Activated CD4-positive, CD25-positive, alpha-beta regulatory T cell treated with anti-CD3 and anti-CD28 coated beads, Interleukin-2, amount 50 U/mL, for 24 hours (primary cell): Measurements from ENCODE around the gene TXNDC17.
"Not testable (repeated sequence)": the region's sequence is repeated elsewhere in the genome, so short reads cannot be mapped to it uniquely, and the experiment has no call there.

Source experiments
- ATAC-seq, 2 donors: fragments of 150-1000 bp; cut with Tn5 transposase; one replicate each; pipeline ENCODE4 v1.10.0; 2021; ENCODE audit warnings: mild to moderate bottlenecking in 1 of 2, moderate library complexity in 1 of 2

The TXNDC17 gene

DNA sequence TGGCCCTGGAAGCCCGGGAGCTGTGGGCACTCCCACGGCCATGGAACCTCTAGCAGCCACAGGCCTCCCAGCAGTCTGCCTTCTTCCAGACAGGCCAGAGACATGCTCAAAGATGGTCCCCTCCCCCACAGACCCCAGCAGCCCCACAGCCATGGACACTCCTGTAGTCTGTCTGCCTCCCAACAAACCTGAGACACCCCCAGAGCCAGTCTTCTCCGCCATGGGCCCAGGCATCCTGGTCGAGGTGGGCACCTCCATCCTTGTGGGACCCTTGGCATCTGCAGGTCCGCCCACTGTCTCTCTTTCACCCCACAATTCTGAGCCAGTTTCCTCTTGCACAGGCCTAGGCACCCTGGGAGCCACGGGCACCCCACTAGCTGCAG, 3.4 kb upstream of the TXNDC17 start:
- no peak for ATAC-seq

DNA sequence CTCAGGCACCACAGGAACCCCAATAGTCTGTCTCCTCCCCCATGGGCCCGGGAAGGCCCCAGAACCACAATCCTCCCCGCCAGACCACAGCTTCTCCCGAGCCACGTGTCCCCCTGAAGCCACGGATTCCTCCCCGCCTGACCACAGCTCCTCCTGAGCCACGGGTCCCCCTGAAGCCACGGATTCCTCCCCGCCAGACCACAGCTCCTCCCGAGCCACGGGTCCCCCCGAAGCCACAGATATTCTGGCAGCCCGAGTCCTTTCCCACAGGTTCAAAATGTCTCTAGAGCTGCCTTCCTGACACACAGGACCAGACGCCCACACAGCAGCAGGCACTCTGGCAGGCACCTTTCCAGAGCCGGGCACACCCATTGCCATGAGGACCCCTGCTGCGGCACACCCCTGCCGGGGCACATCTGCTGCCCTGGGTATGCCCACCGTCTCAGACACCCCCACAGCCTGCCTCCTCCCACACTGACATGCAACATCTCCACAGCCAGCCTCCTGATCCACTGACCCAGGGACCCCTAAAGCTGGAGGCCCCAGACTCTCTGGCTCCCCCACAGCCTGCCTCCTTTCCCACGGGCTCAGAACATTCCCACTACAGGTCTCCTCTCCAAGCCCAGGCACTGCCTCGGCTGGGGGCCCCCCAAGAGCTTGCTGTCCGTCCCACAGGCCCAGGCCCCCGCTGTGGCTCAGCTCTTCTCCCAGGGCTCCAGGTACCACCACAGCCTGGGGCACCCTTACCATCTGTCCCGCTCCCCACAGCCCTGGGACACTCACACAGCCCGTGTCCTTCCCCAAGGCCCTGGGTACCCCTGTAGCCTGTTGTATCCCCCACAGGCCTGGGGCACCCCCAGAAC, 2.6 kb upstream of the TXNDC17 start:
- no peak for ATAC-seq

DNA sequence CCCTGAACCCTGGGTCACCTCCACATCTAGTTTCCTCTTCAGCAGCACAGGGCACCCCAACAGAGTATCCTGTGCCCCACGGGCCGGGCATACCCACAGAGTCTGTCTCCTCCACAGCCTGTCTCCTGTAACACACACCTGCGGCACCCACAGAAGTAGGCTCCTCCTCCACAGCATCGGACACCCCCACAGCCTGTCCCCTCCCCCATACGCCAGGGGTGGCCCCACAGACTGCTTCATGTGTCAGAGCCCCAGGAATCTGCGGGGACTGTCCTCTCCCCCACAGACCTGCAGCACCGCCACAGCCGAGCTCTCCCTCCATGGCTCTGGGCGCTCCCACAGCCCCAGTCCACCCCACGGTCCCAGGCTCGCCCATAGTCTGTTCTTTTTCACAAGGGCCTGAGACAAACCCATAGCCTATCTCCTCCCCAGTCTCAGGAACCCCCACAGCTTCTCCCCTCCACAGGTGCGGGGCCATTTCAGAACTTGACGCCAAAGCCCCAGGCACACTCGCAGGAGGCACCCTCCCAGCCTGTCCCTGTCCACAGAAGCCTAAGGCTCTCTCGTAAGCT, 1.8 kb upstream of the TXNDC17 start:
- ATAC-seq: no peak

DNA sequence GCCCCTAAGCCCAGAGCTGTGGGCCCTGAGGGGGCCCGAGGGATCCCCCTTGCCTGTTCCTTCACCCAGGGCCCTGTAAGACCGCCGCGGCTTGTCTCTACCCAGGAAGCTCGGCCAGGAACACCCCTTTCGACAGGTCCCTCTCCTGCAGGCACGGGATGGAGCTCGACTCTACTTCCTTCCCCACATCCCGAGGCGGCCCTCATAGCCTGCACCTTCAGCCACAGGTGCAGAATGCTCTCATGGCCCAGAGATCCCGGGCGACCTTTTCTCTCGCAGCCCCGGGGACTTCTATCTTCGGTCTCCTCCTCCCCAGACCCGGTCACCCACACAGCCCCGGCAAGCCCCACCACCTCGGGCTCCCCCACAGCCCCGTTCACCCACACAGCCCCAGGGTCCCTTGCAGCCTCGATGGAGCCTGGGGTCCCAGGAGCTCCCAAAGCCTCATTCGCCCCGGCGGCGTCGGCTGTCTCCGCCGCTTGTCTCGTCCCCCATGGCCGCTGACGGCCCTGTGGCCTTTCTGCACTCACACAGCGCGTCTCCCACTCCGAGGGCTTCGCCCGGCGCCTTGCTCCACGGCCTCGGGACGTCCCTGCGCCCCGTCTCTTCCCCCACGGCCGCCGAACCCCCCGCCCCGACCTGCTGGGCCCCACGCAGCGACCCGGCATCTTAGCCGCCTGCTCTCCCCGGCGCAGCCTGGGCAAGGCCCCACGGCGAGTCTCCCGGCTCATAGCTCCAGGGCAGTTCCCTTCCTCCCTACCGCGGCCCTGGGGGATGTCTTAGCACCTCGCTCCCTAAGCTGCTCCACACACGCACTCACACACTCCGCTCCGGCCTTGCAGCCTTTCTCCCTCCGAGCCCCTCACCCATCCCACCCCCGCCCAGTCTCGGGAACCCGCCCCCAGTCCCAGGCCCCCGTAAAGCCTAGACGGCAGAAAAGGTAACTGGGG, 999 bp upstream of the TXNDC17 start:
- ATAC-seq: peak; percentile 9 to 21

DNA sequence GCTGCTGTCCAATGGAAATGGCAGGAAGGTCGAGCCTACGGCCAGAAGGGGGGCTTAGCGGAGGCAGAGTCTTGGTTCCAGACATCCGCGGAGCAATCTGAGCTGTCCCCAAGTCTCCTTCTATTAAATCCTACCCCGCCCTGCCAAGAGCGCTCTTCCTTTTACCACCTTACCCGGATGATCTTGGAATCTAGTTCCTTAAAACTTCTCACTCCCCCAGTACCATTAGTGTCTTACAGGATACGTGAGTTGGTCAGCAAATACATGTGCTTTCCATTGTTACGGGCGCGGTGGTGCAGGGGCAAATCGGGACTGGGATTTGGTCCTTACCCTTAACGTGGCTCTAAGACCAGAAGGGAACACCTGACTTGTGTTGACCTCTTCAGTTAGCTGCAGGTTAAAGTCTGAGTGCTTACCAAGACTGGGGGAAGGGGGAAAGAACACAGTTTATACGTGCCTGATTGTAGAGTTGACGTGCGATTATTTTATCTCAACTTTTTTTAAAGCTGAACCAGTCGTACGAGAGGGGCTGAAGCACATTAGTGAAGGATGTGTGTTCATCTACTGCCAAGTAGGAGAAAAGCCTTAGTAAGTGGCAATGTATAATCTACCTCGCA, 495 bp downstream of the TXNDC17 start:
- ATAC-seq: no peak

DNA sequence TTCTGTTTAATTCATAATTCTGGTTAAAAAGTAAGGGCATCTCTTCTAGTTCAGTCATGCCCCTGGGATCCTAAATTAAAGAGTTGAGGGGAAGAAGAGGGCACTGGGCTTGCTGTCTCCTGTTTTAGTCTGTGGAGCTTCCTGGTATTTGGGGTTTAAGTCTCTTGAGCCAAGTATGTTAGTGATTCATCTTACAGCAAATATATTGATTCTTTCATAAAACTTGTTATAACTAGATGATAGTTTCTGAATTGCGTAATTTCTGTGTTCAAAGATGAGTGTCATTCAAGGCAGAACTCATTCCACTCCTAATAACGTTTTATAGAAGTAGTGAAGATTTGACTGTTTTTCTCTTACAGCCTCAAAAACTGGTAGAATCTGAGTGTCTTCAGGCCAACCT, 1.7 kb downstream of the TXNDC17 start:
- peak; percentile 11 to 38 for ATAC-seq

DNA sequence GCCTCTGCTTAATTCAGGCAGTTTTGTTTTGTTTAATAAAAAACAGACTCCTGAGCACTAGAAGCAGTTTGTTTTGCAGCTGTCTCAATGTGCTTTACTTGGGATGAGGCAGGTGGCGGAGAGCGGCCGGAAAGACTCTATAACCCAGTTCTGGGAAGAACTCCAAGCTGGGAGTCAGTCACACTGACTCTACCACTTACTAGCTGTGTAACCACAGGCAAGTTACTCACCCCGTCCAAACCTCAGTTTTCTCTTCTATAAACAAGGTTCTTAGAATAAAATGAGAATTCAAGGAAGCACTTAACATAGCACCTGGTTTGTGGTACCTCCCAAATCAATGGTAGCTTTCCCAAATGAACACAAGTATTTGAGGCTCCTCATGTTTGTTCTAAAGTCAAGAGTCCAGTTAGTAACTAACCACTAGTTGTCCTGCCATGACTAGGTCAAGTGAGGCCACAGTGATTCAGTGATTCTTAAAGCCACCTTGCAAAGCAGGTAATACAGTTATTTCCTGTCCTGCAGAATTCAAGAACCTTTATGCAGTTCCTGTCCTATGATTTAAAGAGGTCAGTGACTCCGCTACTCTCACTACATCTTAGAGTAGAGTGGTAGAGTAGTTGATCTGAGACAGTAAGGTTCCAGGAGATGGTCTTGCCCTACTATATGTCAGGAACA, 2.7 kb downstream of the TXNDC17 start:
- ATAC-seq: no peak

DNA sequence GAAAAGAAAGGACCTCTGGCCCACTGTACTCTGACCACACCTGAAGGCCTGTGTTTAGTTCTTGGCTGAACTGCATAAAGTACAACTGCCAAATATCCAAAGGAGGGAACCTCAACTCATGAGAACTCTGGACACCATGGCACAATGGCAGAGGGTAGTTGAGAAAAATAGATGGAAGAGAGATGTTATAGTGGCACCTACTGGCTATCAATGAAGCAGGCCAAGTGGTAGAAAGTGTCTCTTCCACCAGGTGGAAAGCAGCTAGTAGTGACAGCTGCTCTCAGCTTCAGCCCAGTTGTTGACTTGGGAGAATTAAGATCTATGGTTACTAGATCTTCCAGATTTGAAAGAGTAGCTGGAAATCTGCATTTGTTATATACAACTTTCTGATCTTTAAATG, 7.3 kb downstream of the TXNDC17 start:
- no peak for ATAC-seq

DNA sequence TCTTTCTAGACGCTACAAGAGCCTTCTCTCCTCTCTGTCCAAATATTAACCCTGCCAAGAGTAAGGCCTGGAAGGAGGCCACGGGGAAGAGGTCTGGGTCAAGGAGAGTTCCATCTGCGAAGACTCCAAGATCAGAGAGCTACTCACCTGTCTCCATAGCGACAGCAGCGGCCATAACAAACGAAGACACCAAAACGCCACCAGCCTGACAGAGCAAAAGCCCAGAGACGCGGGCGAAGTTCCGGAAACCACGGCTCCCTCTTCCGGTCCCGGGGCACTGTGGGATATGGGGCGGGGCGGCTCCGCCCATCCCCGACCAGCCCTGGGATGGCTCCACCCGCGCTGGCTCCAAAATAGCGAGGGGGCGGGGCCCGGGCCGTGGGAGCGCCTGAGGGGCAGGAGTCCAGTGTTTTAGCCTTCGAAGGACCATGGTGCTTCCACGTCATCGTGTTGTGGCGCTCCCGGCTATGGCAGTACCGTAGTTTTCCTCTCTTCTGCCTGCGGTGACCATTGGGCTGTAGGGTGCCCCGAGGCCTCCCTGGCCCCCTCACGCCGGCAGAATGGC, 10.6 kb downstream of the TXNDC17 start, which contains the start of the genes C17orf100 and MED31:
Gene C17orf100 (plus strand): TSS at position 409 of the 565 bp plus-strand sequence. CDS start 152 bp downstream, at position 561.
Gene MED31 (minus strand): TSS at position 252 of the 565 bp plus-strand sequence. CDS start 77 bp downstream, at position 175.
- peak; percentile 98 to 99 for ATAC-seq

DNA sequence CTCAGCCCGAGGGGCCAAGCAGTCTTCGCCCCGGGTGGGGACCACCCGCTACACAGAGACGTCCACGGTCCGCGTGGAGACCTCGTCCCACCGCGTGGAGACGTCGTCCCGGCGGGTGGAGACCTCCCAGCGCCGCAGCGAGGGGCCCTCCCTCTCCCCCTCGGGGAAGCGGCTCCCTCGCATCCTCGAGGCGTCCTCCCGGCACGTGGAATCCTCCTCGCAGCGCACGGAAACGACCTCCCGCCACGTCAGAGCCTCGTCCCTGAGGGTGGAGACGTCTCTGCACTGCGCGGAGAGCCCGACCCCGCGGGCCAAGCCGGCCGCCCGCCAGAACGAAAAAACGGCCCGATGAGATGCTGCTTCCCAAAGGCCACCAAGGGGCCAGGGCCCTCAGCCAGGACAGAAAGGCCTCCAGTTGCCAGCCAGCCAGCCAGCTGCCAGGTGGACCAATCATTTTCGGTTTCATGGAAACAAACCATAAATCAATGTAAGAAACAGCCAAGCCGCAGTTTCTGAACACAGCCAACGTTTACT, 11.1 kb downstream of the TXNDC17 start:
- ATAC-seq: peak in 1 of 2 donors; percentile 7

DNA sequence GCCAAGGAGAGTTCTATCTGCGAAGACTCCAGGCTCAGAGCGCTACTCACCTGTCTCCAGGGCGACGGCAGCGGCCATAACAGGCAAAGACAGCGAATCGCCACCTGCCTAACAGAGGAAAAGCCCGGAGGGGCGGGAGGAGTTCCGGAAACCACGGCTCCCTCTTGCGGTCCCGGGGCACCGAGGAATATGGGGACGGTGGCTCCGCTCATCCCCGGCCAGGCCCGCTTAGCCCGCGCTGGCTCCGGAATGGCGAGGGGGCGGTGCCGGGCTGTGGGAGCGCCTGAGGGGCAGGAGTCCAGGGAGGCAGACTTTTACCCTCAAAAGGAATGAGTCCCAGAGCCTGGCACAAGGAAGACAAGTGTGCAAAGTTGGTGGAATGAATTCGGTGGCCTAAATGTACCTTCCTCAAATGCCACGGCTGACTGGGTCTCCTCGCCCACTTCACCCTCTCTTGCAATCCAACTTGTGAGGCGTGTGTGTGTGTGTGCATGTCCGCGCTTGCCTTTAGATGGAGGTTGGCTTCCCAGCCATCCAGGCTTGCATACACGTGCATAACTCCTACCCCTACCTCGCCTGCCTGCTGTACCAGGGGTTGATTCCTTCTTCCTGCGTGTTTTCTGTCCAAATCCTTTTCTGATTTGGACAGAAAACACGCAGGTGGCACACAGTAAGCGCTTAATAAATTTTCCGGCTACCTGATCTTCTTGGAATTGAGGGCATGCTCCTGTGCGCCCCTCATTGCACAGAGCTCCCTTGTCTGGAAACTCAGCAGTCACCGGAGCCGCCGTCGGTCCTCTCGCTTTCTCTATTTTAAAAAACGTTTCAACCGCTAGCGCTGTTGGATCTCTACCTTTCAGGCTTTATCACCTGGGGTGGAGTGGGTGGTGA, 14.2 kb downstream of the TXNDC17 start:
- ATAC-seq: no peak

DNA sequence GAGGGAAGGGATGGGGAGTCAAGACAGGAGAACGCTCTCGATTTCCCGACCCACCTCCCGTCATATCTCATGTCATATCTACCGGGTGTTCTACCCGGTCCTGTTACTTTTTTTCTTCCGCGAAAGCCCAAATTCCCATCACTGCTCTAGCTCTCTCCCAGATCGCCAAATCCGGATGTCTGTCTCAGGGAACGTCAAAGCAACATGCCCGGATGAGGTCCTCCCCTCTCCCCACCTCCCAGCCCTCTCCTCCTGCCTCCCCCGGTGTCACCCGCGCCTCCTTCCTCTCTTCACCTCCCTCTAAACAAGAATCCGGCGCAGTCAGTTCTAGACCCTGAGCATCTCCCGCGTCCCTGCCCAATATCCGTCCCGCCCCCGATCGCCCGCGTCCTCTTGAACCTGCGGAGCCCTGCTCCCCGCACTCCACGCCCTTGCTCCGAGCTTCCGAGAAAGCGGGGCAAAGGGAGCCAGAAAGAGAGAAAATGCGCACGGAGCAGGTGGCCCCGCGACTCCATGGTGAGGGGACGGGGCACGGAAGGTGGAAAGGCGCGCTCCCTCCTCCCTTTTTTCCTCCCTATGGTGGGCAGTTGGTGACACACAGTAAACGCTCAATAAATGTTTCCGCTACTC, 15.0 kb downstream of the TXNDC17 start:
- ATAC-seq: not testable (repeated sequence)

DNA sequence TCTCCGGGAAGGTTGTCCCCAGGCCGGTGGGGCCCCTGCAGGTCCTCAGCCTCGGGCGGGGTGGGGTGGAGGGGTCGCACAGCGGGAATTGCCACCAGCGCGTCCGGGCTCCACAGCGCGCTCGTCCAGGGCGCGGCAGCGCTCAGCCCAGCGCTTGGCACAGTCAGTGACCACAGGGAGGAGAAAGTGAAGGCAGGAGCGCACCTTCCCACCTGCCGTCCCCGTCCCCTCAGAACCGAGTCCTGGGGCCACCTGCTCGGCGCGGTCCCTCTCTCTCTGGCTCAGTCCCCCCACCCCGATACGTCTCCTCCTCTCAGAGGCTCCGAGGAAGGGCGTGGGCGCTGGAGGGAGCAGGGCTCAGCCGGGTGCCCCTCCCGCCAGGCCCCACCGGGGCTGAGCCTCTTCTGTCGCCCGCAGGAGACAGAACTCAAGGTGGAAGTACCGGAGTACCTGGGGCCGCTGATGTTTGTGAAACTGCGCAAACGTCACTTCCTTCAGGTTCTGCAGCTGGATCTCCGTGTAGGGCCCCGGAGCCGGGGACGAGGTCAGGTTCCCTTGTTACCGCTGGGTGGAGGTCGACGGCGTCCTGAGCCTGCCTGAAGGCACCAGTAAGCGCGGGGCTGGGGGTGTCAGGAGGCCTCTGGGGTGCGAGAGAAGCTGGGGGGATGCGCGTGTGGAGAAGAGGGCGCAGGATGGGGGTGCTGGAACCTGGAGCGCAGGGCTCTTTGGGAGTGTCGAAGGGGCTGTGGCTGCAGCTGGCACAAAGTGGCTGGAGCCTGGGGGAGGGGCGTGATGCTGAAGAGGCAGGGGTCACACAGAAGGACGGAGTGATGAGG, 16.2 kb downstream of the TXNDC17 start:
- peak; percentile 92 for ATAC-seq

DNA sequence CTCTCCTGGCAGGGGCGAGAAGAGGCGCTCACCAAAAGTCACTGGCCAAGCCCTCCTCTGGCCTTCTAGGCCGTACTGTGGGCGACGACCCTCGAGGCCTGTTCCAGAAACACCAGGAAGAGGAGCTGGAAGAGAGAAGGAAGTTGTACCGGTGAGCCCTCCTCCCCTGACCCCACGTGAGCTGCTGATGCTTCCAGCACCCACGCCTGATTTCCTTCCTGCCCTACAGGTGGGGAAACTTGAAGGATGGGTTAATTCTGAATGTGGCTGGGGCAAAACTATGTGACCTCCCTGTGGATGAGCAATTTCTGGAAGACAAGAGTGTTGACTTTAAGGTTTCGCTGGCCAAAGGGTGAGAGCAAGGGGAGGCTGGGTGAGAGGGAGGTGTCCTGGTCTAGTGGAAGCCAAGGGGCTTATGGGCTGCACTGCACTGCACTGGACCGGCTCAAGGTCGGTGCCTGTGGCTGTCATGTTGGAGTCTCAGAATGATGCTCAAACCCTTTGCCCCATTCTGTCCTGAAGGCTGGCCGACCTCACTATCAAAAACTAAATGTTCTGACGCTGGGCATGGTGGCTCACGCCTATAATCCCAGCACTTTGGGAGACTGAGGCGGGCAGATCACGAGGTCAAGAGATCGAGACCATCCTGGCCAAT, 16.9 kb downstream of the TXNDC17 start:
- no peak for ATAC-seq

DNA sequence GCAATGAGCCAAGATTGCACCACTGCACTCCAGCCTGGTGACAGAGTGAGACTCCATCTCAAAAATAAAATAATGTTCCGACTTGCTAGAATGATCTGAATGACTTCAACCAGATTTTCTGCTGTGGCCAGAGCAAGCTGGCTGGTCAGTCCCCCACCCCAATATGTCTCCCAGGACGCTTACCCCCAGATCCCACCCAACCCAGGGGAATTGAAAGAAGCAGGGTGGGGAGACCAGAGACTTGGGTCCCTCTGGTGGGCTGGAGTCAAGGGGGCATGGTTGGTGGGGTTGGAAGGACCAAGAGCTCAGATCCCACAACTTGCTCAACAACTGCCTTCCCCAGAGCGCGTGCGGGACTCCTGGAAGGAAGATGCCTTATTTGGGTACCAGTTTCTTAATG, 17.6 kb downstream of the TXNDC17 start:
- not testable (repeated sequence) for ATAC-seq

DNA sequence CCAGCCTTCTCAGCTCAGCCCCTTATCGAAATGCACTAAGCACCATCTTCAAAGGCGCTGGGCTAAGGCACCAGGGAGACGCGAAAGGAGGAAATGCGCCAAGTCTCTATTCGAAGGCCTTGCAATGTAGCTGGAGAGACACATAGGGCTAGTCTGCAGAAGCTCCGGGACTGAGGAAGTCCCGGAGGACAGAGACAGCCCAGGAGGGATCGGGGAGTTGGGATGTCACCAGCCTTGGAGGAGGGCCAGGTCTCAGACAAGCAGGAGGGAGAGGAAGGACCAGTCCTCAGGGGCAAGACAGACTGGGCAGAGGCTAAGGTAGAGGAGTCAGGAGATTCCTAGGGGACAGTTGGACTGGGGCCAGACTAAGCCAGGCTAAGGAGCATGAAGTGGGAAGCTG, 19.2 kb downstream of the TXNDC17 start:
- ATAC-seq: no peak

DNA sequence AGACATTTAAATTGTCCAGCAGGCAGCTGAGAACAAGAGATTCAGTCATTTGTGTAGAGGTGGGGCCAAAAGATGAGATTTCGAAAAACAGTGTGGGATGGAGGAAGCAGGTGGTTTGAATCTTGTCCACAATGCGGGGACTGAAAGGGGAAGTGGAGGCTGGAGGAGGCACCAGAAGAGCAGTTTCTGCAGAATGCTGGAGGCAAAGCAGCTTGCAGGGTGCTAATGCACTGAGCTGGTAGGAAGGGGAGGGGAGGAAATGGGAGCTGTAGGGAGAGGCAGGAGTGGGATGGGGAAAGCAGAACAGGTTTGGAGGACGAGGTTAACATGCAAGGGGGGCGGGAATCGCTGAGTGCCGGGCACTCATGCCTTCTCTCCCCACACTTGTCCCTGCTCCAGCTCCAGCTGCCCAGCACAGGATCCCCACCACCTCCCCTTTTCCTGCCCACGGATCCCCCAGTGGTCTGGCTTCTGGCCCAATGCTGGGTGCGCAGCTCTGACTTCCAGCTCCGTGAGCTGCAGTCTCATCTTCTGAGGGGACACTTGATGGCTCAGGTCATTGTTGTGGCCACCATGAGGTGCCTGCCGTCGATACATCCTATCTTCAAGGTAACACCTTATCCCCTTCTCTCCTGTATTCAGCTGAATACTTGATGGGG, 20.1 kb downstream of the TXNDC17 start:
- ATAC-seq: no peak

DNA sequence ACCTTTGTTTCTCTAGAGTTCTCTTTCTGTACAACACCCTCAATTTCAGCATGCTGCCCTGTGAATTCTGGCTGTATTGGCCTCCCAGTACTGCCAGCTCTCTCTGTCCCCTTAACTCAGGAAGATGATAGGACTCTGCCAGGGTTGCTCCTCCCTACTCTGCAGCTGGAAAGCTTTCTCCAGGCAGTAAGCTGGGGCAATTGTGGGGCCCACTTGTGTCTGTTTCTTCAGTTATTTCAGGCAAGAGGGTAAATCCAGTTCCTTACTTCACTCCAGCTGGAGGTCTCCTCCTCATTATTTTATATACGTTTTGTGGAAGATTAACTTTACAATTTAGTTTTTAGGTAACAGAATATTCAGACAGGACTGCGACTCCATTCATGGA, 20.6 kb downstream of the TXNDC17 start:
- no peak for ATAC-seq
